MCF 10A (cell line): ENCODE results near the gene ERCC6L2. TPM values are rescaled to one million over a fixed set of nuclear protein-coding genes. Genes with fewer than 3 reads are reported as not detected.

Source experiments
- BruUV-seq: library from RNA; stranded (reverse); fragments of 400-500 nt; replicated peaks from 2 replicates; lab custom pipeline; 2021; lab: Mats Ljungman, UMichigan
- CTCF ChIA-PET: fragments of 300-600 bp; sonication (Branson Sonifier 250); formaldehyde crosslinking; extraction: SDS; loops from one replicate; lab custom pipeline; 2021; ENCODE audit warnings: antibody characterized with exemption, inconsistent platforms; lab: Yijun Ruan, JAX
- POLR2A ChIA-PET: fragments of 300-600, 350-650 bp; sonication (Branson Sonifier 250); formaldehyde crosslinking; extraction: SDS; loops from one replicate; lab custom pipeline; 2020; ENCODE audit warnings: antibody characterized with exemption, inconsistent platforms; lab: Yijun Ruan, JAX
- DNase-seq: peaks from one replicate; pipeline ENCODE4 v3.0.0-alpha.2; 2018; ENCODE audit not compliant: unreplicated experiment
- H3K27ac Mint-ChIP-seq: one replicate; pipeline ENCODE4 v1.8.0; 2022; ENCODE audit warnings: mild to moderate bottlenecking, low read depth, mixed read lengths; ENCODE audit not compliant: unreplicated experiment
- H3K27me3 Mint-ChIP-seq: one replicate; pipeline ENCODE4 v1.8.0; 2022; ENCODE audit warnings: mixed read lengths; ENCODE audit not compliant: insufficient read depth, unreplicated experiment
- H3K36me3 Mint-ChIP-seq: one replicate; pipeline ENCODE4 v1.8.0; 2022; ENCODE audit warnings: mild to moderate bottlenecking, moderate library complexity, mixed read lengths; ENCODE audit not compliant: insufficient read depth, unreplicated experiment
- H3K4me1 Mint-ChIP-seq: one replicate; pipeline ENCODE4 v1.8.0; 2022; ENCODE audit warnings: mixed read lengths; ENCODE audit not compliant: insufficient read depth, unreplicated experiment
- H3K4me3 Mint-ChIP-seq: one replicate; pipeline ENCODE4 v1.8.0; 2022; ENCODE audit warnings: mild to moderate bottlenecking, moderate library complexity, mixed read lengths; ENCODE audit not compliant: unreplicated experiment
- H3K9me3 Mint-ChIP-seq: one replicate; pipeline ENCODE4 v1.8.0; 2022; ENCODE audit warnings: mixed read lengths; ENCODE audit not compliant: unreplicated experiment
- CTCF ChIP-seq: fragments of 200-600 bp; IDR thresholded peaks from one replicate; pipeline ENCODE4 v1.8.0; 2022; ENCODE audit warnings: antibody characterized with exemption, mild to moderate bottlenecking; ENCODE audit not compliant: unreplicated experiment
- intact Hi-C: fragments of 100-400 bp; cut with micrococcal nuclease; formaldehyde crosslinking; loops from 2 replicates; pipeline ENCODE4 v1.14.1; 2022
- total RNA-seq: library from RNA; stranded (reverse); gene quantifications from 2 replicates; pipeline ENCODE4 v1.2.3, GENCODE V29; 2022

Gene ERCC6L2
- total RNA-seq, 1 experiment from 2014 or later: 26.9 TPM

GRCh38 chr9:95891067-95891671, 15.7 kb downstream of the ERCC6L2 start:
- intact Hi-C loops: no loop called here
- ChIA-PET POLR2A (interaction anchor here (0.9 to 3.6 kb wide), 3 partner anchors 11 to 15 kb away, joined by 3 to 26 read pairs (median 5); partner anchors contain the start of gene ERCC6L2), CTCF (no interaction called here)
- no peak overlapping the region for H3K4me3 Mint-ChIP-seq
- H3K36me3 Mint-ChIP-seq: peaks cover 7% of the 10 kb centered on the region
- no peak for TF ChIP-seq CTCF
- H3K27me3 Mint-ChIP-seq: no peaks in the 10 kb centered on the region
- H3K4me1 Mint-ChIP-seq: no peaks in the 10 kb centered on the region
- no TSS peak for BruUV-seq
- peaks cover 4% of the 10 kb centered on the region for H3K9me3 Mint-ChIP-seq
- H3K27ac Mint-ChIP-seq: no peak overlapping the region
- DNase-seq: no peak

GRCh38 chr9:95892690-95893089, 17.2 kb downstream of the ERCC6L2 start:
- H3K36me3 Mint-ChIP-seq: peaks cover 7% of the 10 kb centered on the region
- no peaks in the 10 kb centered on the region for H3K4me1 Mint-ChIP-seq
- TF ChIP-seq CTCF: no peak
- peaks cover 6% of the 10 kb centered on the region for H3K9me3 Mint-ChIP-seq
- H3K4me3 Mint-ChIP-seq: no peak overlapping the region
- ChIA-PET CTCF (interaction anchor here (0.7 kb wide), 1 partner anchor 221 kb away, joined by 3 read pairs; no protein-coding TSS in a partner anchor), POLR2A (interaction anchor here (0.6 to 0.9 kb wide), 3 partner anchors 16 to 17 kb away, joined by 3 to 5 read pairs (median 5); partner anchors contain the start of gene ERCC6L2)
- H3K27ac Mint-ChIP-seq: no peak overlapping the region
- H3K27me3 Mint-ChIP-seq: no peaks in the 10 kb centered on the region
- no peak for DNase-seq
- BruUV-seq: no TSS peak
- intact Hi-C loops: no loop called here

- CTCF ChIA-PET: interaction anchor here (1.0 kb wide), 1 partner anchor 8 kb away, joined by 3 read pairs; no protein-coding TSS in a partner anchor
- POLR2A ChIA-PET: interaction anchor here (0.6 to 0.8 kb wide), 3 partner anchors 10 to 21 kb away, joined by 3 read pairs; no protein-coding TSS in a partner anchor
- H3K27ac Mint-ChIP-seq: no peak overlapping the region
- no peaks in the 10 kb centered on the region for H3K36me3 Mint-ChIP-seq
- H3K9me3 Mint-ChIP-seq: peaks cover 6% of the 10 kb centered on the region
- no peak for TF ChIP-seq CTCF
- no peaks in the 10 kb centered on the region for H3K27me3 Mint-ChIP-seq
- H3K4me3 Mint-ChIP-seq: no peak overlapping the region
- DNase-seq: no peak
- BruUV-seq: no TSS peak
- peaks cover 5% of the 10 kb centered on the region for H3K4me1 Mint-ChIP-seq
- intact Hi-C loops: no loop called here
Measured at GRCh38 chr9:95896580-95896979, 21.1 kb downstream of the ERCC6L2 start.

DNA sequence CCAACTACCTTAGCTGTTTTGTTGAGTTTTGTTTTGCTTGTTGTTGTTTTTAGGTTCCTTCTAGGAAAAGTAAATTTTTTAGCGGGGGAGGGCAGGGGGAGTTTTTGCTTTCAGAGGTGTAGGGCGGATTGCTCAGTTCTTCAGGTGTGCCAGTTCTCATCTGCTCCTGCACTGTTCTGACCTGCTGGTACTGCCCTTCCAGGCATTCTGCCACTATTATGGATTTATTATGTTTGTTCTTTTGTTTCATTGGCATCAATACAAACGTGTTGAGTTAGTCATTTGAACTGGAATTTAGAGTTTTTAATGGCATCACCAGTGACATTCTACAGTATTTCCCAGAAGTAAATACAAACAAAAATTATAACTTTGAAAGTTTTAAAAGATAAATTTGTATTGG, 26.0 kb downstream of the ERCC6L2 start:
- Mint-ChIP-seq H3K27me3 (no peaks in the 10 kb centered on the region), H3K4me3 (peak overlapping the region; percentile 17), H3K36me3 (peaks cover 6% of the 10 kb centered on the region), H3K9me3 (no peaks in the 10 kb centered on the region), H3K27ac (peak overlapping the region; percentile 51), H3K4me1 (peaks cover 8% of the 10 kb centered on the region)
- intact Hi-C loops: no loop called here
- TF ChIP-seq CTCF: no peak
- no TSS peak for BruUV-seq
- peak; percentile 61 for DNase-seq
- POLR2A ChIA-PET: interaction anchor here (0.7 to 4.1 kb wide), 8 partner anchors 9 to 391 kb away, joined by 3 to 53 read pairs (median 6); partner anchors contain the start of gene ERCC6L2
- CTCF ChIA-PET: interaction anchor here (0.8 kb wide), 1 partner anchor 156 kb away, joined by 3 read pairs; no protein-coding TSS in a partner anchor
